ENCODE measurements around the gene CASR. TPM values are rescaled to one million over a fixed set of nuclear protein-coding genes. Genes with fewer than 3 reads are reported as not detected.

Gene CASR
- total RNA-seq, 3 donors from 2014 or later = not detected

GRCh38 chr3:122246199-122246598, 62.7 kb downstream of the CASR start:
- intact Hi-C loops (cut with DNase I; ENCODE audit: low total_unique reads) = no loop called here
- DNase-seq (ENCODE audit: low spot score in 2 of 2) = no peak
- TF ChIP-seq CTCF (IDR thresholded peaks at IDR 0.05) (no peak), POLR2AphosphoS5 (IDR thresholded peaks at IDR 0.05) (no peak), POLR2A (IDR thresholded peaks at IDR 0.05) (no peak)
- Histone ChIP-seq H3K27ac (no peak overlapping the region), H3K4me3 (peak overlapping the region in 2 of 3 donors; percentile 9 to 18), H3K36me3 (no peaks in the 10 kb centered on the region), H3K27me3 (no peaks in the 10 kb centered on the region), H3K9me3 (no peaks in the 10 kb centered on the region), H3K4me1 (no peaks in the 10 kb centered on the region)

- H3K27me3 ChIP-seq = no peaks in the 10 kb centered on the region
- H3K4me1 ChIP-seq = no peaks in the 10 kb centered on the region
- H3K4me3 ChIP-seq = no peak overlapping the region
- intact Hi-C loops (cut with DNase I; ENCODE audit: low total_unique reads) = no loop called here
- no peaks in the 10 kb centered on the region for H3K36me3 ChIP-seq
- H3K27ac ChIP-seq = no peak overlapping the region
- no peak for DNase-seq (ENCODE audit: low spot score in 2 of 2)
- no peaks in the 10 kb centered on the region for H3K9me3 ChIP-seq
- TF ChIP-seq POLR2AphosphoS5 (IDR thresholded peaks at IDR 0.05) = no peak
- TF ChIP-seq POLR2A (IDR thresholded peaks at IDR 0.05) = no peak
- no peak for TF ChIP-seq CTCF (IDR thresholded peaks at IDR 0.05)
Measured at GRCh38 chr3:122247087-122247824, 63.8 kb downstream of the CASR start.

- H3K27ac ChIP-seq = no peak overlapping the region
- H3K27me3 ChIP-seq = no peaks in the 10 kb centered on the region
- H3K36me3 ChIP-seq = no peaks in the 10 kb centered on the region
- DNase-seq (ENCODE audit: low spot score in 2 of 2) = no peak
- H3K4me3 ChIP-seq = no peak overlapping the region
- no peaks in the 10 kb centered on the region for H3K9me3 ChIP-seq
- intact Hi-C loops (cut with DNase I; ENCODE audit: low total_unique reads) = no loop called here
- H3K4me1 ChIP-seq = no peaks in the 10 kb centered on the region
- TF ChIP-seq CTCF (IDR thresholded peaks at IDR 0.05) (no peak), POLR2AphosphoS5 (IDR thresholded peaks at IDR 0.05) (no peak), POLR2A (IDR thresholded peaks at IDR 0.05) (no peak)
Measured at GRCh38 chr3:122247825-122248185, 64.3 kb downstream of the CASR start.

GRCh38 chr3:122251428-122251827, 68.0 kb downstream of the CASR start:
- TF ChIP-seq POLR2AphosphoS5 (IDR thresholded peaks at IDR 0.05) (no peak), POLR2A (IDR thresholded peaks at IDR 0.05) (no peak), CTCF (IDR thresholded peaks at IDR 0.05) (no peak)
- Histone ChIP-seq H3K27me3 (no peaks in the 10 kb centered on the region), H3K4me3 (no peak overlapping the region), H3K36me3 (no peaks in the 10 kb centered on the region), H3K9me3 (no peaks in the 10 kb centered on the region), H3K4me1 (no peaks in the 10 kb centered on the region), H3K27ac (no peak overlapping the region)
- intact Hi-C loops (cut with DNase I; ENCODE audit: low total_unique reads) = no loop called here
- DNase-seq (ENCODE audit: low spot score in 2 of 2) = no peak

- no peak for DNase-seq (ENCODE audit: low spot score in 2 of 2)
- no peaks in the 10 kb centered on the region for H3K9me3 ChIP-seq
- intact Hi-C loops (cut with DNase I; ENCODE audit: low total_unique reads) = no loop called here
- H3K27ac ChIP-seq = no peak overlapping the region
- no peaks in the 10 kb centered on the region for H3K27me3 ChIP-seq
- H3K4me3 ChIP-seq = no peak overlapping the region
- TF ChIP-seq POLR2AphosphoS5 (IDR thresholded peaks at IDR 0.05) (no peak), POLR2A (IDR thresholded peaks at IDR 0.05) (no peak), CTCF (IDR thresholded peaks at IDR 0.05) (no peak)
- no peaks in the 10 kb centered on the region for H3K4me1 ChIP-seq
- no peaks in the 10 kb centered on the region for H3K36me3 ChIP-seq
Measured at GRCh38 chr3:122253581-122253980, 70.1 kb downstream of the CASR start.

Measured in breast epithelium (tissue), 4 donors.